ENCODE results near the gene ZNF385B.
"Not testable (repeated sequence)": the region's sequence is repeated elsewhere in the genome, so short reads cannot be mapped to it uniquely, and the experiment has no call there.

ZNF385B gene

DNA sequence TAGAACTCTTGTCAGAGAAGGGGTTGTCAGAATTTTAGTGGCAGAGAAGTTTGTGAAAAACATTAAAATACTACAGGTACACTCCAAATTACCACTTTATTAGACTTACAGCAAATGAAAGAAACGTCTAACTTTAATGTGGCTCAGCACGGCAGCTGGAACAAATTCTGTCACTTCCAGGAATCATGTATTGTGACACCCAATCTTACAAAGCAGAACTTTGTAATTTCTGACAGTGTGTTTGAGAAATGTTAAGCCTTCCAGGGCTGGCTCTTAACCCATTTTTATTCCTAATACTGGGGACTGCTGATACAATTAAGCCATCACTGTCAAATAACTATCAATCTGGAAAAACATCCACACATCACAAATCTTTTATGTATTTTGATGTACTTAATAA lies 216.4 kb downstream of the ZNF385B start:
- in situ Hi-C loops (cut with MboI; ENCODE audit: low sequenced_read_pairs): no loop called here

DNA sequence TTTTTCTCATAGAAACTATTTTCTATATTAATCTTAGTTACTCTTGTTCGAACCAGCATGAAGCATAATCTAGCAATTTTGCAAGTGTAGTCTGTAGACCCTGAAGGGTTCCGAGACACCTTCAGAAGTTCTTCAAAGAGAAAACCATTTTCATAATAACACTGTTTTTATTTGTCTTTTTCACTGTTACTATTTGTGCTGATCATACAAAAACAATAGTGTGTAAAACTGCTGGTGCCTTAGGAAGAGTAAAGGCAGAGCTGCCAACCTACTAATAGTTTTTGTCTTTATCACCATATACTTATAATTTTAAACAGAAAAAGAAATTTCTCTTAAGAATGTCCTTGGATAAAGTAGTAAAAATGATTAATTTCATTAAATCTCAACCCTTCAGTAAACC lies 218.9 kb downstream of the ZNF385B start:
- in situ Hi-C loops (cut with MboI; ENCODE audit: low sequenced_read_pairs): no loop called here

DNA sequence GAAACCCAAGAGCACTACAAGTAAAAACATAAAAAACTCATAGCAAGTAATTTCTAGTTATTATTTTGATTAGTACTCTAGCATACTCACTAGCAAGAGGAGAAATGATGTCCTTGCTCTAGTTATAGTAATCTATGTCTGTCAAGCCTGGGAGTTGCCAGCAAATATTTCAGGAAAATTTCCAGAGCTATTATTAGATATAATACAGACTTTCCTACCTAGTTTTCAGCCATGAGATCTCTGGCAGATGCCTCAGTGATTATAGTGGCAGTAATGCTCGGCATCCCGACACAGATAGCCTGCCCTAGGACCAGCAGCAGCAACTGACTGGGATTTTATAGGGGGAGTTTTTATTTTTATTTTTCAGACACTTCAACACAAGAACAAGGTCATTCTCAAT lies 224.4 kb downstream of the ZNF385B start:
- in situ Hi-C loops (cut with MboI; ENCODE audit: low sequenced_read_pairs): no loop called here

DNA sequence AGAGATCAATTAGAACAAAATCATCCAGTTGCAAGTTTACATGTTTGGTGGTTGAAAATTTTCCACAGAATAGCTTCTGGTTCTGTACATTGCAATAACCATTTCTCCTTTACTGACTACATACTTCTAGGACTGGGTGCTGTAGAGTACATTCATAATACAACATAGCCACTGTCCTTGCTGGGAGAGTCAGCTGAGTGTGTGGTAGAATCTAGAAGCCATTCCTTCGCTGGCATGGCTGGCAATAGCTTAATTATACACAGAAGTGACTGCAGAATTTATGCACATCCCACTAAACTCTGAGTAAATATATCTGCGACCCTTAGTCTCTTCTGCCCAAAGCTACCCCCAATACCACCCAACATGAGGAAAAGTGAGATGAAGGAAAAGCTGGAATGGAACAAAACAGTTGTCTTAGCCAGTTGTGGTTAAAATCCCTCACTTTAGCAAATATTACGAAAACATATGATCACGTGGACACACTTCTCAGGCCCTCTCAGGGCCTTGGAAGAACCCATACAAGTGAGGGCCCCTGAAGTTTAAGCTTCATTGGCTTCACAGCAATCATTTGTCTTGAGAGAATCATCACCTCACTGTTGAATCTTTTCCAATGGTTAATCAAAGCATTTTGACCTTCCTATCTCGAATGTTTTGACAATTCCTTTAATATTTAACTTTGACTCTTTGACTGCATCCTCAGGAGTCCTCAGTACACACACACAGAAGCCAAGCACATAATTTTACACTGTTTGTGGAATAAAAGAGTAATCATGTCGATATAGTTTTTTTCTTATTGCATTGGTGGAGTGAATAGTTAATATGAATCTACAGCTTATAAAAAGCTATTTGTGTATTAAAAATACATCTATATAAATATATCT lies 225.1 kb downstream of the ZNF385B start:
- in situ Hi-C loops (cut with MboI; ENCODE audit: low sequenced_read_pairs): no loop called here

DNA sequence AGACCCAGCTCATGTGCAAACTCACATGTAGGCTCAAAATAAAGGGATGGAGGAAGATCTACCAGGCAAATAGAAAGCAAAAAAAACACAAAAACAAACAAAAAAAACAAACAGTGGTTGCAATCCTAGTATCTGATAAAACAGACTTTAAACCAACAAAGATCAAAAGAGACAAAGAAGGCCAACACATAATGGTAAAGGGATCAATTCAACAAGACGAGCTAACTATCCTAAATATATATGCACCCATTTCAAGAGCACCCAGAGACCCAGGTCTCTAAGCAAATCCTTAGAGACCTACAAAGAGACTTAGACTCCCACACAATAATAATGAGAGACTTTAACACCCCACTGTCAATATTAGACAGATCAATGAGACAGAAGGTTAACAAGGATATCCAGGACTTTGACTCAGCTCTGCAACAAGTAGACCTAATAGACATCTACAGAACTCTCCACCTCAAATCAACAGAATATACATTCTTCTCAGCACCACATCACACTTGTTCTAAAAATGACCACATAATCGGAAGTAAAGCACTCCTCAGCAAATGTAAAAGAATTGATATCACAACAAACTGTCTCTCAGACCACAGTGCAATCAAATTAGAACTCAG lies 229.5 kb downstream of the ZNF385B start:
- in situ Hi-C loops (cut with MboI; ENCODE audit: low sequenced_read_pairs): not testable (repeated sequence)

DNA sequence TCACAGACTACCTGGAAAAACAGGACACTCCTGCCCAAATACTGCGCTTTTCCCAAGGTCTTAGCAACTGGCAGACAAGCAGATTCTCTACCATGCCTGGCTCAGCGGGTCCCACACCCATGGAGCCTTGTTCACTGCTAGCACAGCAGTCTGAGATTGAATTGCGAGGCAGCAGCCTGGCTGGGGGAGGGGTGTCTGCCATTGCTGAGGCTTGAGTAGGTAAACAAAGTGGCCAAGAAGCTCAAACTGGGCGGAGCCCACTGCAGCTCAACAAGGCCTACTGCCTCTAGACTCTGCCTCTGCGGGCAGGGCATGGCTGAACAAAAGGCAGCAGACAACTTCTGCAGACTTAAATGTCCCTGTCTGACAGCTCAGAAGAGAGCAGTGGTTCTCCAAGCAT lies 231.6 kb downstream of the ZNF385B start:
- in situ Hi-C loops (cut with MboI; ENCODE audit: low sequenced_read_pairs): not testable (repeated sequence)

DNA sequence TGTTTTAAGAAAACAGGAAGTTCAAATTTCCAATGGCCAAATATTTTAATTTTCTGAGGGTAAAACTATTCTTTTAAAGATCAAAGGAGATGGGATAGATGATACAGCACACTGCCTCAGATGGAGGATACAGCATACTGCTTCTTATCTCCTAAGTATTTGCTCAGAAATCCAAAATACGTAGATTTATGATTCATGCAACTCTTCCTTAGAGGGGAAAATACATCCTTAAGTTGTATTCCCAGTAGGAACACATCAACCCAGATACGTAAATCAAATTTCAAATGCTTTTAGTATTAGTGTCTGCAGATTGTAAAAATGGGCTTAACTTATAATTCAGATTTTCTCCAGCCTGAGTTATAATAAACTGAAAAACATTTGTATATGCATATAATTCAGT lies 235.2 kb downstream of the ZNF385B start:
- in situ Hi-C loops (cut with MboI; ENCODE audit: low sequenced_read_pairs): no loop called here

DNA sequence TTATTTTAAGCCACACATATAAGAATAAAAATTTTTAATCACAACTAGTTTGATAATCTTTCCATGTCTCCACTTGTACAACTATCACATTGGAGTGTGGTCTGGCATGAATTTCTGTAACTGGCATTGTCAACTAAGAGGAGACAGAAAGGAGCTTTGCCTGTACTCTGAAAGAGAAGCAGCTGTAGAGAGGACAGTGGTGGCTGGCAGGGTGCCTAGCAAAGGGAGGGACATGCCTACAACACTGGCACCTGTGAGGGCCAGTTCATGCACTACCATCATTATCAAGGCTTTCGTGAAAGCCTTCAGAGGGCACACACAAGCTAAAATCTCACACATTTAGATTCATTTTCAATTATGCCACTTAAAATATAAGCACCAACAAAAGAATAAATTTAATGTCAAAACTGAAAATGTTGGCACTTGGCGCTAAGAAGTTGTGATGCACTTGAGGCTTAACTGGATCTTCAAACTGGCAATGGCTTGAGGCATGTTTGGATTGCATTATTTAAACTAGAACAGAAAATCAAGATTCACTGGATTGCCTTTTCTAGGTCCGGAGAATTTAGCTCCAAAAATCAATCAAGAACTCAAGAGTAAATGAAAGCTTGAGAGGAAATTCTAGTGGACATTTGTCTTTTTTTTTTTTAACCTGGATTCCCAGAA lies 238.6 kb downstream of the ZNF385B start:
- in situ Hi-C loops (cut with MboI; ENCODE audit: low sequenced_read_pairs): no loop called here

DNA sequence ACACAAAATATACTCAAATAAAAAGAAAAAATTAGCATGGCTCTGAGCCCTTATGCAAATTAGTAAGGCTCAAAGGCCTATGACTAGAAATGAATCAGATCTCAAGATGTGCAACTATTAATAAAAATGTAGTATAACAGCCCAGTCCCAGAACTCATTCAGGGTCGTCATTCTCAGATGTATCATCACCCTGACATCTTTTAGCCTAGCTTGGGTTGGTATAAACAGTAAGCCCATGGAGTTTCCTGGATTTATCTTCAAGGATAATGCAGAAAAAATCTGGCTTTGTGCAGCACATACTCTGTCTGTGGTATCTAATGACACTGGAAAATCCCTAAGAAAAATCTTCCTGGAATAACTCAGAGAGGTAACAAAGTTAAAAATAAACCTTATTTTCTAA lies 239.3 kb downstream of the ZNF385B start:
- in situ Hi-C loops (cut with MboI; ENCODE audit: low sequenced_read_pairs): no loop called here

DNA sequence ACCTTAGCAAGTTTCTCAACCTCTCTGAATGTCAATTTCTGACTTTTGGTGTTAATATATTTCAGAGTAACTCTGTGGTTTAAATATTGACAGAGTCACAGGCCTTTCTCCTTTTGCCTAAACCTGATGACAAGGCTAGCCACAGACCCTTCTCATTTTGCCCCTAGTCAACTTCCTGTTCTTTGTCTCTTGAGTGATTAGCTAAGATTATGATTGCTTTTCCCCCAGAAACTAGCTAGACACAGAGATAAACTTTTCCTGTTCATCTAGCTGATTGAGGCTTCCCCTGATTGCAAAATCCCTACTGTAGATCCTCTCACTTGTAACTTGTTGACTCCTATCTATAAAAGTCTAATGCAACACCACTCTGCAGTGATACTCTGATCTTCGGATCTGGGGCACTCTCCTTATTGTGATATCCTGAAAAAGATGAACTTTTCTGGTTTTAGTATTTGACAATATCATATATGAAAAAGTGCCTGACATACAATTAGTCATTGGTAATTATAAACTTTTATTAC lies 241.4 kb downstream of the ZNF385B start:
- in situ Hi-C loops (cut with MboI; ENCODE audit: low sequenced_read_pairs): no loop called here

DNA sequence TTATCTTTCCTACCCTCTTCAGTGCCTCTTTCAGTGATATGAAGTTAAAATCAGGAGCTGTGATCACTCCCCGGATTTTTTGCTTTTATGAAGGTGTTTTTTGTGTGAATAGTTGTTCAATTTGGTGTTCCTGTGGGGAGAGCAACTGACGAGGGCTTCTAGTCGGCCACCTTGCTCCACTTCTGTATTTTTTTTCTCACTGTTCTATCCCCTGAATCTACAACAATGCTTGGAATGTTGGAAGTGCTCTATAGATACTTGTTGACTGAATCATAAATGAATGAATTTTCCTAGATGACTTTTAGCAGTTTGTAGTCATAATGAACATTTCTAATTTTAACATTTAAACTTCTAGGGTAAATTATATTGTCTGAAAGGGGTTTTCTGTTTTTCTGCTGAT lies 247.3 kb downstream of the ZNF385B start:
- in situ Hi-C loops (cut with MboI; ENCODE audit: low sequenced_read_pairs): no loop called here

DNA sequence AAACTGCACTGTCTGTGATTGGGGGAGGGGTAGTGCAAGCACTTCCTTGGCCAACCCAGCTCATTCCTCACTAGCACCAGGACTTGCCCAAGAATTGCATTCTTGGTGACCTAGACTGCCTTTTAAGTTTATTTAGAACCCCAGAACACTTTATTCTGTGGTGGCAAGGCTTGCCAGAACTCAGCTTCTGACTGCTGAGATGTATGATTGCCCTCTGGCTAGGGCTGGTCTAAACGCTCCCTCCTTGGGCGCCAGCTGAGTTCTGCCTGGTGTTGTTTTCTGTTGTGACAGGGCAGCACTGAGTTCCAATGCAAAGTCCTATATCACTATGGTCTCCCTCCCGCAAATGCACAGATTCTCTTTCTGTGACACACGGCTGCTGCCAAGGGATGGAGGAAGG lies 247.7 kb downstream of the ZNF385B start:
- in situ Hi-C loops (cut with MboI; ENCODE audit: low sequenced_read_pairs): no loop called here

DNA sequence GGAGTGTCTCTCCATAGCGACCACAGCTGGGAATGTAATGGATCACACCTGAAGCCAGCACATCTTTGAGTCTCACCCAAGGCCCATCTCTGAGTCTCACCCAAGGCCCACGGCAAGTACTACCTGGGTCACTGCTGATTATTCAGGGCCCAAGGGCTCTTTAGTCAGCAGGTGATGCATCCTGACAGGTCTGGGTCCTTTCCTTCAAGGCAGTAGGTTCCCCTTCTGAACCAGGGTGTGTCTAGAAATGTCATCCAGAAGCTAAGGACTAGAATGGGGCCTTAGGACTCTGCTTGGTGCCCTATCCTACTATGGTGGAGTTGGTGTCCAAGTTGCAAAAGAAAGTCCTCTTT lies 248.1 kb downstream of the ZNF385B start:
- in situ Hi-C loops (cut with MboI; ENCODE audit: low sequenced_read_pairs): no loop called here

DNA sequence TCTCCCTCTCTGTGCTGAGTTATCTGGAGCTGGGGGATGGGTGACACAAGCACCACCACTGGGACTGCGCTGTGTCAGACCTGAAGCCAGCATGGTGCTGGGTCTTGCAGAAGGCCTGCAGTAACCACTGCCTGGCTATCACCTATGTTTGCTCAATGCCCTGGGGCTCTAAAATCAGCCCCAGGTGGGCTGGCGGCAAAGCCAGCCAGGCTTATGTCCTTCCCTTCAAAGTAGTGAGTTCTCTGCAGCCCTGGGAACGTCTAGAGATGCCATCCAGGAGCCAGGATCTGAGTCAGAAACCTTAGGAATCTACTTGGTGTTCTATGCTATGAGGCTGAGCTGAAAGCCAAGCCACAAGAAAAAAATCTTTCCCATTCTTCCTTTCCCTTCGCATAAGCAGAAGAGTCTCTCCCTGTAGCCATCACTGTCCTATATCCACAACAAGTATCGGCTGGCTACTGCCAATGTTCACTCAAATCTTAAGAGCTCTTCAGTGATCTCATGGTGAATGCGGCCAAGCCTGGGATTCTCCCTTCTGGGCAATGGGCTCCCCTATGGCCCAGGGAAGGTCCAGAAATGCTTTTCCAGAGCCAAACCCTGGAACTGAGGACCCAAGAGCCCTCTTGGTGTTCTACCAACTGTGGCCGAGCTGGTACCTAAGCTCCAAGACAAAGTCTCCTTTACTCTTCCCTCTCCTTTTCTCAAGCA lies 248.7 kb downstream of the ZNF385B start:
- in situ Hi-C loops (cut with MboI; ENCODE audit: low sequenced_read_pairs): no loop called here

DNA sequence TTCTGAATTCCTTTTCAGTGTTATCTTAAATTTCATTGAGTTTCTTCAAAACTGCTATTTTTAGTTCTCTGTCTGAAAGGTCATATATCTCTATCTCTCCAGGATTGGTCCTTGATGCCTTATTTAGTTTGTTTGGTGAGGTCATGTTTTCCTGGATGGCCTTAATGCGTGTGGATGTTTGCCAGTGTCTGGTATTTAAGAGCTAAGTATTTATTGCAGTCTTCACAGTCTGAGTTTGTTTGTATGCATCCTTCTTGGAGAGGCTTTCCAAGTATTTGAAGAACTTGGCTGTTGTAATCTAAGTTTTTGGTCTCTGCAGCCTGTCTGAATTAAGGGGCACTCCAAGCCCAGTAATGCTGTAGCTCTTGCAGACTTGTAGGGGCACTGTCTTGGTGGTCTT lies 249.3 kb downstream of the ZNF385B start:
- in situ Hi-C loops (cut with MboI; ENCODE audit: low sequenced_read_pairs): no loop called here

DNA sequence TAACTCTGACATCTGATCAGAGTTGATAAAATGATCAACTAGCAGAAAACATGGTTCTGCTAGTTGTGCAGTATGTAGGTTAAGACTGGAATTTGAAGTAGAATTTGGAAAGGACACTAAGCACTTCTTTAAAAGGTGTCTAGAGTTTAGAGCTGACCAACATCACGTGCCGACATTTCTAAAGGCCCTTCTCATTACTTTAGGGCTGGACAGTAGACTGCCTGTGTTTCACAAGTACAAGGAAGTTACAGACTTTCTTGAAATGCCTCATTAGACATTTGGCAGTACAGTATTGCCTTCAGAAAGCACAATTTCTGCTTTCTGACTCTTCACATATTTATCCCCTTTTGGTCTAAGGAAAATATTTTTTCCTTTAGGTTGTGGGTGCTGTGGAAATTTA lies 255.3 kb downstream of the ZNF385B start:
- in situ Hi-C loops (cut with MboI; ENCODE audit: low sequenced_read_pairs): no loop called here

DNA sequence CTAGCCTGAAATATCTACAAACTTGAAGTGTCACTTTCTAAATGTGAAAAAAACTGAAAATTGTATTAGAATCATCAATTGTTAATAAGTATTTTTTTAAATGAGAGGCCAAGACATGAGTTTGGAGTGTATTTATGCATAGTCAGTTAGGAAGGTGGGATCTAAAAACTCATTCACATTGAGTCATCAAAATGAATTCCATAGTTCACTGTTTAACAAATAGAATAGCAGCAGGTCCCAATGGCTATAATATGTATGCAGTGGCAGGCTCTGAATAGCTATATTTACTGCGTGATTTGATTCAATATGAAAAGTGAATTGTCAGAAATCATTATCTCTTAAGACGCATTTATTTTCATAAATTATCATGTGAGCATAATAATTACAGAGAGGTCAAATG lies 256.1 kb downstream of the ZNF385B start:
- in situ Hi-C loops (cut with MboI; ENCODE audit: low sequenced_read_pairs): no loop called here

DNA sequence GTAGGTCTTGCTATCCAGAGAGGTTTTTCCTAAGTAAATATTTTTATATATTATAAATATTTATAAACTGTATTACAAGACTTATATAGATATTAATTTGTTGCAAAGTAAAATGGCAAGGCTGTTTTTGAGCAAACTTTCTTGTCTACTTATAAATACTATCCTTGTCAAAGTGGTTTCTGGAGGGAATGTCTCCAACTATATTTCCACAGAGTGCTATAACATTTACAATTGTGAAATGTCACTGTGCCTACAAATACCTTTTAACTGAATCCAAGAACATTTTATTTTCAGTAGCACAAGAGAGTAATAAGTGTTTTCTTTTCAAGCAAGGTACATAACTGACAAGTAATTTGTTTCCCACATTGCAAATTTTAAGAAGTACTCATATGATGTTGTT lies 256.8 kb downstream of the ZNF385B start:
- in situ Hi-C loops (cut with MboI; ENCODE audit: low sequenced_read_pairs): no loop called here

DNA sequence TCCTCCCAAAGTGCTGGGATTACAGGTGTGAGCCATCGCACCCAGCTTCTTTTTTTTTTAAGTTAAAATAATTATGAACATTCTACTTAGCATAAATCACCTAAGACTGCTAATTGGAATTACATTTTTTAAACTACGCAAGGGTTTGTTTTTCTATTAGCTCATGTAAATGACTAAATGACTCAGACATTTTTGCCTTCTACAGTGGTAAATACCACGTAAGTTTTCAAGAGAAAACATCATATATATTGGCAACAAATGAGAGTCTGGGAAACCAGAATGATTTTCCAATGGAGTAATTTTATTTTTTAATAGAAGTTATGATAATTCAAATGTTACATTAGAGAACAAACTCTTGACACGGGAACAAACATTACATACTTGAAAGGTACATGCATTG lies 259.0 kb downstream of the ZNF385B start:
- in situ Hi-C loops (cut with MboI; ENCODE audit: low sequenced_read_pairs): no loop called here

DNA sequence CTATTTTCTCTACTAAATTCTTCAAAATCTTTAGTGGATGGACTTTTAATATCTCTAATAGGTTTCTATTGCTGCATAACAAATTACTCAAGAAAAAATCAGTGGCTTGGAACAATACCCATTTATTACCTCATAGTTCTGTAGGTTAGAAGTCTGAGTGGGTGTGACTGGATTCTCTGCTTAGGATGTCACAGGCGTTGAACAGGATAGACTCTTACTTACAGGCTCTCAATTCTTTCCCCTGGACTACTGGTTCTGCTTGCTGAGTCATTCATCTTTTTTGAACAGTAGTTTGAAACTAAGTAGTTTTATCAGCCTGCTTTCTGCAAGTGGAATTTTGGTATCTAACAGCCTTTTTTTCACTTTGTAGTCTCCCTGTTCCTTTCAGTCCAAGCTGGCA lies 265.4 kb downstream of the ZNF385B start:
- in situ Hi-C loops (cut with MboI; ENCODE audit: low sequenced_read_pairs): no loop called here

DNA sequence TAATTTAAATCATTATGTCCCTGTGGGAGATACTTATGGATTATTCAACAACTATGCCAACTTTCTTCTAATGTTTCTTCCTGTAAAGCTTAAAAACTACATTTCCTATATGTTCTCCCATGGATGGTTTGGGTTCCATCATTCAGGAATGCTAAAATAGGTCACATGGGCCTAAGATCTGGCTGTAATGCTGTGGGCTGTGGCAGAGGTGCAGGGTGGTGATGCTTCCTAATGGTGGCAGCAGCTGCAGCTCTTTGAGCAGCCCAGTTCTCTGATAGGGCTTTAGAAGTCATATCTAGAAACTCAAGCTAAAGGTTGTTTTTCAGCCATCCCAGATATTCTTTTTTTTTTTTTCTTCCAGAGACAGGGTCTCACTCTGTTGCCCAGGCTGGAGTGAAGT lies 266.1 kb downstream of the ZNF385B start:
- in situ Hi-C loops (cut with MboI; ENCODE audit: low sequenced_read_pairs): no loop called here
